HepG2 (cell line): ENCODE data around the gene COBL. TPM values are rescaled to one million over a fixed set of nuclear protein-coding genes. Genes with fewer than 3 reads are reported as not detected.

Experiments
- CENPT ChIP-seq: sonication (generic); formaldehyde crosslinking; IDR thresholded peaks from 2 replicates; pipeline ENCODE4 v1.8.0; 2022; ENCODE audit warnings: low read depth, mild to moderate bottlenecking, moderate library complexity, missing genetic modification reagents
- MAZ ChIP-seq, 2 experiments: sonication (generic) in 1 of 2; formaldehyde crosslinking in 1 of 2; IDR thresholded peaks; 2 replicates each; pipeline versions ENCODE4 v1.5.0 to v1.6.1; 2012 to 2020; ENCODE audit warnings: low read depth in 2 of 2, mild to moderate bottlenecking in 2 of 2, borderline replicate concordance in 1 of 2, improper control_type of control experiment in 1 of 2, low read length in 1 of 2, missing genetic modification reagents in 1 of 2, moderate library complexity in 1 of 2
- POLR2A ChIP-seq, 2 experiments: IDR thresholded peaks; 2 replicates each; pipeline ENCODE4 v1.6.1; 2011; ENCODE audit warnings: low read depth in 2 of 2, low read length in 2 of 2, mild to moderate bottlenecking in 1 of 2, moderate library complexity in 1 of 2; ENCODE audit not compliant: insufficient read depth in 1 of 2
- RXRB ChIP-seq: IDR thresholded peaks from 2 replicates; pipeline ENCODE4 v1.6.1; 2016; ENCODE audit warnings: borderline replicate concordance, missing genetic modification reagents, missing compliant biosample characterization
- TP53 ChIP-seq: sonication (generic); formaldehyde crosslinking; conservative IDR thresholded peaks from 2 replicates; pipeline ENCODE4 v1.4.0; 2020; ENCODE audit warnings: missing genetic modification reagents
- ZNF121 ChIP-seq: sonication (generic); formaldehyde crosslinking; IDR thresholded peaks from 2 replicates; pipeline ENCODE4 v1.5.0; 2020; ENCODE audit warnings: mild to moderate bottlenecking, missing genetic modification reagents
- ZNF232 ChIP-seq: sonication (generic); formaldehyde crosslinking; IDR thresholded peaks from 2 replicates; pipeline ENCODE4 v1.4.0; 2020; ENCODE audit warnings: missing genetic modification reagents, borderline replicate concordance
- polyA plus RNA-seq, 8 experiments: library from polyadenylated mRNA; depleted of rRNA in 3 of 8; stranded (reverse) in 7 of 8; unstranded in 1 of 8; fragments of >200 nt; fragmentation: Illumina TruSeq in 4 of 8; extraction: Trizol in 4 of 8; gene quantifications; 2 replicates each; pipeline versions ENCODE4 v1.2.1 to v1.2.3, GENCODE V29; 2011 to 2016; ENCODE audit warnings: low read depth in 4 of 8, missing spikeins in 1 of 8, mixed read lengths in 1 of 8; ENCODE audit not compliant: insufficient read depth in 1 of 8
- total RNA-seq, 5 experiments: library from RNA; depleted of rRNA; stranded (reverse); fragments of >200 nt; fragmentation: Illumina TruSeq; extraction: Trizol; gene quantifications; 2 replicates each; pipeline ENCODE4 v1.2.3, GENCODE V29; 2016; ENCODE audit warnings: low read depth in 1 of 5
- TF ChIP-seq, protein P1 (sequence below): sonication (generic); formaldehyde crosslinking; conservative IDR thresholded peaks from 2 replicates; pipeline ENCODE4 v1.8.1; 2023; ENCODE audit warnings: missing genetic modification reagents
- TF ChIP-seq, protein P2 (sequence below): sonication (generic); formaldehyde crosslinking; conservative IDR thresholded peaks from 2 replicates; pipeline ENCODE4 v1.4.0; 2020; ENCODE audit warnings: missing genetic modification reagents
- TF ChIP-seq, protein P3 (sequence below): sonication (generic); formaldehyde crosslinking; conservative IDR thresholded peaks from 2 replicates; pipeline ENCODE4 v1.4.0; 2020; ENCODE audit warnings: mild to moderate bottlenecking, missing genetic modification reagents, moderate library complexity
- TF ChIP-seq, protein P4 (sequence below): sonication (generic); formaldehyde crosslinking; IDR thresholded peaks from 2 replicates; pipeline ENCODE4 v1.4.0; 2020; ENCODE audit warnings: missing genetic modification reagents
- TF ChIP-seq, protein P5 (sequence below): sonication (generic); formaldehyde crosslinking; IDR thresholded peaks from 2 replicates; pipeline ENCODE4 v1.5.0; 2020; ENCODE audit warnings: missing genetic modification reagents

The COBL gene
- total and polyA plus RNA-seq, 2 of the 13 experiments (the other 11 are each of a cell fraction or from before 2014, with no cell fraction given): 3.8 to 4.9 TPM

DNA sequence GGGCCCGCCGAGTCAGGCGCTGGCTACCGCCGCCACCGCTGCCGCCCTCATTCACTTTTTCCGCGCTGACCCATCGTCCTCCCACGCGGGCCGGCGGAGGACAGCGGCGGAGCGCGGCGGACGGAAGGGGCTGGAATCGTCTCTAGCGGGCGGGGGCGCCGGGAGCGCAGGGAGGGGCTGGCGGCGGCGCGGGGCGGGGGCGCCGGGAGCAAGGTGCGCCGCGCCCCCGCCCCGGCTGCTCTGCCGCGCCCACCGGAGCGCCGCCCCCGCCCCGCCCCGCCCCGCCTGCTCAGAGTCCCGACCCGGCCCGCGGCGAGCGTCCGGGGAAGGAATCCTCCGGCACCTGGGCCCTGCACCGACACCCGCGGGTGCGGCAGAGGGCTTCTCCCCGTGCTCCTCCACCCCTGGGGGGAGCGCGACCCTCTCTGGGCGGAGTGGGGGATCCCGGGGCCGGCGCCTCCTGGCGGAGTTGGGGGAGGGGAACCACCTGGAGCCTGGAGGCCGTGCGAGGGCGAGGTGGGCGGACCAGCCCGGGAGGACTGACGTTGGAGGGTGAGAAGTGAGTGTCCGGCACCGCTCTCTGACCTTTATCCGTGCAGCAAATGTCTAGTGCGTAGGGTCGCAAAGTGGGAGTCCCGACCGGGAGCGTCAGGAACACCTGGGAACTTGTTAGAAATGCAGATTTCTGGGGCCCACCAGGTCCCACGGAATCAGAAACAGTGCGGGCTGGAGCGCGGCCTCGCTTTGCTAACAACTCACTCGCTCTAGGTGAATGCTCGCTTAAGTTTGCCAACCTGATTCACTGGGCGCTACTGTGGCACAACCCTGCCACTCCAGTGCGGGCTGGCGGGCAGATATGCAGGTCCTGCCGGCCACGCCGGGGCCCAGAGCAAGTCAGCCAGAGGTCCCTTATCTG, at the start of gene COBL (continued):
- TF ChIP-seq, protein P1, sequence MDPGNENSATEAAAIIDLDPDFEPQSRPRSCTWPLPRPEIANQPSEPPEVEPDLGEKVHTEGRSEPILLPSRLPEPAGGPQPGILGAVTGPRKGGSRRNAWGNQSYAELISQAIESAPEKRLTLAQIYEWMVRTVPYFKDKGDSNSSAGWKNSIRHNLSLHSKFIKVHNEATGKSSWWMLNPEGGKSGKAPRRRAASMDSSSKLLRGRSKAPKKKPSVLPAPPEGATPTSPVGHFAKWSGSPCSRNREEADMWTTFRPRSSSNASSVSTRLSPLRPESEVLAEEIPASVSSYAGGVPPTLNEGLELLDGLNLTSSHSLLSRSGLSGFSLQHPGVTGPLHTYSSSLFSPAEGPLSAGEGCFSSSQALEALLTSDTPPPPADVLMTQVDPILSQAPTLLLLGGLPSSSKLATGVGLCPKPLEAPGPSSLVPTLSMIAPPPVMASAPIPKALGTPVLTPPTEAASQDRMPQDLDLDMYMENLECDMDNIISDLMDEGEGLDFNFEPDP (CRISPR knock-in tag): no peak
- TF ChIP-seq, protein P2, sequence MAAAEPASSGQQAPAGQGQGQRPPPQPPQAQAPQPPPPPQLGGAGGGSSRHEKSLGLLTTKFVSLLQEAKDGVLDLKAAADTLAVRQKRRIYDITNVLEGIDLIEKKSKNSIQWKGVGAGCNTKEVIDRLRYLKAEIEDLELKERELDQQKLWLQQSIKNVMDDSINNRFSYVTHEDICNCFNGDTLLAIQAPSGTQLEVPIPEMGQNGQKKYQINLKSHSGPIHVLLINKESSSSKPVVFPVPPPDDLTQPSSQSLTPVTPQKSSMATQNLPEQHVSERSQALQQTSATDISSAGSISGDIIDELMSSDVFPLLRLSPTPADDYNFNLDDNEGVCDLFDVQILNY (CRISPR knock-in tag): no peak
- TF ChIP-seq TP53 (CRISPR knock-in tag): no peak
- TF ChIP-seq, protein P3, sequence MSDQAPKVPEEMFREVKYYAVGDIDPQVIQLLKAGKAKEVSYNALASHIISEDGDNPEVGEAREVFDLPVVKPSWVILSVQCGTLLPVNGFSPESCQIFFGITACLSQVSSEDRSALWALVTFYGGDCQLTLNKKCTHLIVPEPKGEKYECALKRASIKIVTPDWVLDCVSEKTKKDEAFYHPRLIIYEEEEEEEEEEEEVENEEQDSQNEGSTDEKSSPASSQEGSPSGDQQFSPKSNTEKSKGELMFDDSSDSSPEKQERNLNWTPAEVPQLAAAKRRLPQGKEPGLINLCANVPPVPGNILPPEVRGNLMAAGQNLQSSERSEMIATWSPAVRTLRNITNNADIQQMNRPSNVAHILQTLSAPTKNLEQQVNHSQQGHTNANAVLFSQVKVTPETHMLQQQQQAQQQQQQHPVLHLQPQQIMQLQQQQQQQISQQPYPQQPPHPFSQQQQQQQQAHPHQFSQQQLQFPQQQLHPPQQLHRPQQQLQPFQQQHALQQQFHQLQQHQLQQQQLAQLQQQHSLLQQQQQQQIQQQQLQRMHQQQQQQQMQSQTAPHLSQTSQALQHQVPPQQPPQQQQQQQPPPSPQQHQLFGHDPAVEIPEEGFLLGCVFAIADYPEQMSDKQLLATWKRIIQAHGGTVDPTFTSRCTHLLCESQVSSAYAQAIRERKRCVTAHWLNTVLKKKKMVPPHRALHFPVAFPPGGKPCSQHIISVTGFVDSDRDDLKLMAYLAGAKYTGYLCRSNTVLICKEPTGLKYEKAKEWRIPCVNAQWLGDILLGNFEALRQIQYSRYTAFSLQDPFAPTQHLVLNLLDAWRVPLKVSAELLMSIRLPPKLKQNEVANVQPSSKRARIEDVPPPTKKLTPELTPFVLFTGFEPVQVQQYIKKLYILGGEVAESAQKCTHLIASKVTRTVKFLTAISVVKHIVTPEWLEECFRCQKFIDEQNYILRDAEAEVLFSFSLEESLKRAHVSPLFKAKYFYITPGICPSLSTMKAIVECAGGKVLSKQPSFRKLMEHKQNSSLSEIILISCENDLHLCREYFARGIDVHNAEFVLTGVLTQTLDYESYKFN (CRISPR knock-in tag): 0 out of 2 replicates have a peak, but pooled peaks have one; percentile 27
- TF ChIP-seq, protein P4, sequence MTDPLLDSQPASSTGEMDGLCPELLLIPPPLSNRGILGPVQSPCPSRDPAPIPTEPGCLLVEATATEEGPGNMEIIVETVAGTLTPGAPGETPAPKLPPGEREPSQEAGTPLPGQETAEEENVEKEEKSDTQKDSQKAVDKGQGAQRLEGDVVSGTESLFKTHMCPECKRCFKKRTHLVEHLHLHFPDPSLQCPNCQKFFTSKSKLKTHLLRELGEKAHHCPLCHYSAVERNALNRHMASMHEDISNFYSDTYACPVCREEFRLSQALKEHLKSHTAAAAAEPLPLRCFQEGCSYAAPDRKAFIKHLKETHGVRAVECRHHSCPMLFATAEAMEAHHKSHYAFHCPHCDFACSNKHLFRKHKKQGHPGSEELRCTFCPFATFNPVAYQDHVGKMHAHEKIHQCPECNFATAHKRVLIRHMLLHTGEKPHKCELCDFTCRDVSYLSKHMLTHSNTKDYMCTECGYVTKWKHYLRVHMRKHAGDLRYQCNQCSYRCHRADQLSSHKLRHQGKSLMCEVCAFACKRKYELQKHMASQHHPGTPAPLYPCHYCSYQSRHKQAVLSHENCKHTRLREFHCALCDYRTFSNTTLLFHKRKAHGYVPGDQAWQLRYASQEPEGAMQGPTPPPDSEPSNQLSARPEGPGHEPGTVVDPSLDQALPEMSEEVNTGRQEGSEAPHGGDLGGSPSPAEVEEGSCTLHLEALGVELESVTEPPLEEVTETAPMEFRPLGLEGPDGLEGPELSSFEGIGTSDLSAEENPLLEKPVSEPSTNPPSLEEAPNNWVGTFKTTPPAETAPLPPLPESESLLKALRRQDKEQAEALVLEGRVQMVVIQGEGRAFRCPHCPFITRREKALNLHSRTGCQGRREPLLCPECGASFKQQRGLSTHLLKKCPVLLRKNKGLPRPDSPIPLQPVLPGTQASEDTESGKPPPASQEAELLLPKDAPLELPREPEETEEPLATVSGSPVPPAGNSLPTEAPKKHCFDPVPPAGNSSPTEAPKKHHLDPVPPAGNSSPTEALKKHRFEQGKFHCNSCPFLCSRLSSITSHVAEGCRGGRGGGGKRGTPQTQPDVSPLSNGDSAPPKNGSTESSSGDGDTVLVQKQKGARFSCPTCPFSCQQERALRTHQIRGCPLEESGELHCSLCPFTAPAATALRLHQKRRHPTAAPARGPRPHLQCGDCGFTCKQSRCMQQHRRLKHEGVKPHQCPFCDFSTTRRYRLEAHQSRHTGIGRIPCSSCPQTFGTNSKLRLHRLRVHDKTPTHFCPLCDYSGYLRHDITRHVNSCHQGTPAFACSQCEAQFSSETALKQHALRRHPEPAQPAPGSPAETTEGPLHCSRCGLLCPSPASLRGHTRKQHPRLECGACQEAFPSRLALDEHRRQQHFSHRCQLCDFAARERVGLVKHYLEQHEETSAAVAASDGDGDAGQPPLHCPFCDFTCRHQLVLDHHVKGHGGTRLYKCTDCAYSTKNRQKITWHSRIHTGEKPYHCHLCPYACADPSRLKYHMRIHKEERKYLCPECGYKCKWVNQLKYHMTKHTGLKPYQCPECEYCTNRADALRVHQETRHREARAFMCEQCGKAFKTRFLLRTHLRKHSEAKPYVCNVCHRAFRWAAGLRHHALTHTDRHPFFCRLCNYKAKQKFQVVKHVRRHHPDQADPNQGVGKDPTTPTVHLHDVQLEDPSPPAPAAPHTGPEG (CRISPR knock-in tag): no peak
- 0 out of 2 replicates have a peak, but pooled peaks have one; percentile 19 for TF ChIP-seq RXRB (CRISPR knock-in tag)
- no peak for TF ChIP-seq MAZ (IDR thresholded peaks at IDR 0.05; ENCODE audit: borderline replicate concordance, low read depth, low read length)
- peak; percentile 64; the same call in 1 of the 2 replicates for TF ChIP-seq MAZ (CRISPR knock-in tag; IDR thresholded peaks at IDR 0.05; ENCODE audit: low read depth)
- TF ChIP-seq ZNF232: no peak
- TF ChIP-seq CENPT (CRISPR knock-in tag): no peak
- no peak for TF ChIP-seq ZNF121 (CRISPR knock-in tag)
- TF ChIP-seq, protein P5, sequence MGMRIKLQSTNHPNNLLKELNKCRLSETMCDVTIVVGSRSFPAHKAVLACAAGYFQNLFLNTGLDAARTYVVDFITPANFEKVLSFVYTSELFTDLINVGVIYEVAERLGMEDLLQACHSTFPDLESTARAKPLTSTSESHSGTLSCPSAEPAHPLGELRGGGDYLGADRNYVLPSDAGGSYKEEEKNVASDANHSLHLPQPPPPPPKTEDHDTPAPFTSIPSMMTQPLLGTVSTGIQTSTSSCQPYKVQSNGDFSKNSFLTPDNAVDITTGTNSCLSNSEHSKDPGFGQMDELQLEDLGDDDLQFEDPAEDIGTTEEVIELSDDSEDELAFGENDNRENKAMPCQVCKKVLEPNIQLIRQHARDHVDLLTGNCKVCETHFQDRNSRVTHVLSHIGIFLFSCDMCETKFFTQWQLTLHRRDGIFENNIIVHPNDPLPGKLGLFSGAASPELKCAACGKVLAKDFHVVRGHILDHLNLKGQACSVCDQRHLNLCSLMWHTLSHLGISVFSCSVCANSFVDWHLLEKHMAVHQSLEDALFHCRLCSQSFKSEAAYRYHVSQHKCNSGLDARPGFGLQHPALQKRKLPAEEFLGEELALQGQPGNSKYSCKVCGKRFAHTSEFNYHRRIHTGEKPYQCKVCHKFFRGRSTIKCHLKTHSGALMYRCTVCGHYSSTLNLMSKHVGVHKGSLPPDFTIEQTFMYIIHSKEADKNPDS (CRISPR knock-in tag): no peak
- 0 out of 4 replicates have a peak, but pooled peaks have one; percentile 15 to 27 for TF ChIP-seq POLR2A (IDR thresholded peaks at IDR 0.05; ENCODE audit: insufficient read depth in 1 of 2, low read depth in 2 of 2, low read length in 2 of 2)
